Transverse colon (tissue), 4 donors: ENCODE data around the gene ALMS1.

ENCODE experiments used
- EP300 ChIP-seq: sonication (generic); formaldehyde crosslinking; IDR thresholded peaks from one replicate; pipeline ENCODE4 v1.6.1; 2017; ENCODE audit warnings: antibody characterized with exemption, low read depth
- POLR2A ChIP-seq: fragments of 450-650 bp; IDR thresholded peaks from one replicate; pipeline ENCODE4 v1.6.1; 2016; ENCODE audit warnings: antibody characterized with exemption, mild to moderate bottlenecking, moderate library complexity
- POLR2AphosphoS5 ChIP-seq, 3 donors: sonication (generic); formaldehyde crosslinking; IDR thresholded peaks; one replicate each; pipeline ENCODE4 v1.6.1; 2016; ENCODE audit warnings: antibody characterized with exemption in 3 of 3
- TF ChIP-seq, protein P1 (sequence below), 5 experiments: fragments of 200-600 bp in 3 of 5; fragments of 450-650 bp in 2 of 5; sonication (generic) in 3 of 5; IDR thresholded peaks; 1 replicate in 2 of 5; 2 replicates in 3 of 5; pipeline ENCODE4 v1.5.1; 2016 to 2017; ENCODE audit warnings: antibody characterized with exemption in 5 of 5, inconsistent platforms in 3 of 5, mild to moderate bottlenecking in 2 of 5, moderate library complexity in 1 of 5

DNA sequence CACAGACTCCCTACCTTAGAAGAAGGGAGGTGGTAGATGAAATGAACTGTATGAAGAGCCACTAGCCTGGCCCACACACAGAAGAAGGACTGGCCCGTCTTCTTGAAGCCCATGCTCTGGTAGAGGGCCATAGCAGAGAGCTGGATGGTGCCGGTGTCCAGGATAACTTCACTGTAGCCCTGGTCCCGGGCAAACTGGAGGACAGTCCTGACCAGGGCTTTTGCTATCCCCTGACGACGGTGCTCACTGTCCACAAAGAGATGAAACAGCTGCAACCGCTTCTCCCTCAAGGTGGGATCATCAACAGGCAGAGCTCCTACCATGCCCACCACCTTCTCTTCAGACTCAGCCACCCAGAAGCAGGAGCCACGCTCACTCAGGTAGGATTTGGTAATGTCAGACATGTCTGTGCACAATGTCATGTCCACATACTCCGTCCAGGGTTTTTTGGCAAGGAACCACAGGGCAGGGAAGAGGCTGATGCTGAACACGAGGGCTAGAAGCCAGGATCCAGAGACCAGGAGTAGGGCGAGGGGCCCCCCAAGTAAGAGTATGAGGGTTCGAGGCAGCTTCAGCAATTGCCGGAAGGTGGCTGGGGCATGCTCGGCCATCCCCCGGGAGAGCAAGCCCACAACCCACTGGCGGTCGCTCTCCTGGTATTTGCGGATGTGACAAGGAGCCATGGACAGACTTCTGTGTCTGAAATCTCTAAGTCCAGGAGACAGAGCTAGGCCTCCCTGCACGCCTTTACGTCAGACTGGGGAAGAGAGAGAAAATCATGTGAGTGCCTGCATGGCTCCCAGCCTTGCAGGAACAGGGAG, 255.5 kb downstream of the ALMS1 start:
- TF ChIP-seq POLR2A (no peak), POLR2AphosphoS5 (IDR thresholded peaks at IDR 0.05) (no peak), EP300 (no peak)
- TF ChIP-seq, protein P1, sequence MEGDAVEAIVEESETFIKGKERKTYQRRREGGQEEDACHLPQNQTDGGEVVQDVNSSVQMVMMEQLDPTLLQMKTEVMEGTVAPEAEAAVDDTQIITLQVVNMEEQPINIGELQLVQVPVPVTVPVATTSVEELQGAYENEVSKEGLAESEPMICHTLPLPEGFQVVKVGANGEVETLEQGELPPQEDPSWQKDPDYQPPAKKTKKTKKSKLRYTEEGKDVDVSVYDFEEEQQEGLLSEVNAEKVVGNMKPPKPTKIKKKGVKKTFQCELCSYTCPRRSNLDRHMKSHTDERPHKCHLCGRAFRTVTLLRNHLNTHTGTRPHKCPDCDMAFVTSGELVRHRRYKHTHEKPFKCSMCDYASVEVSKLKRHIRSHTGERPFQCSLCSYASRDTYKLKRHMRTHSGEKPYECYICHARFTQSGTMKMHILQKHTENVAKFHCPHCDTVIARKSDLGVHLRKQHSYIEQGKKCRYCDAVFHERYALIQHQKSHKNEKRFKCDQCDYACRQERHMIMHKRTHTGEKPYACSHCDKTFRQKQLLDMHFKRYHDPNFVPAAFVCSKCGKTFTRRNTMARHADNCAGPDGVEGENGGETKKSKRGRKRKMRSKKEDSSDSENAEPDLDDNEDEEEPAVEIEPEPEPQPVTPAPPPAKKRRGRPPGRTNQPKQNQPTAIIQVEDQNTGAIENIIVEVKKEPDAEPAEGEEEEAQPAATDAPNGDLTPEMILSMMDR (IDR thresholded peaks at IDR 0.05): no peak
